Esophagus squamous epithelium (tissue), 5 donors: ENCODE results near the gene DNAH2. TPM values are rescaled to one million over a fixed set of nuclear protein-coding genes. Genes with fewer than 3 reads are reported as not detected.

ENCODE experiments used
- DNase-seq: peaks from one replicate; lab custom pipeline; 2025; lab: John Stamatoyannopoulos, UW
- H3K27ac ChIP-seq, 4 donors: fragments of 200-600 bp; sonication (generic); one replicate each; pipeline ENCODE4 v1.5.1; 2016 to 2019; ENCODE audit warnings: mild to moderate bottlenecking in 1 of 4
- H3K27me3 ChIP-seq, 4 donors: fragments of 200-600 bp; sonication (generic); 1 replicate in 3 of 4; 2 replicates in 1 of 4; pipeline versions ENCODE4 v1.5.1 to v1.6.0; 2017 to 2021; ENCODE audit warnings: antibody characterized with exemption in 1 of 4
- H3K36me3 ChIP-seq, 3 donors: fragments of 200-600 bp; sonication (generic); one replicate each; pipeline ENCODE4 v1.5.1; 2016 to 2019
- H3K4me1 ChIP-seq, 3 donors: fragments of 200-600 bp; sonication (generic); one replicate each; pipeline ENCODE4 v1.5.1; 2017 to 2019
- H3K4me3 ChIP-seq, 4 donors: fragments of 200-600 bp; sonication (generic); 1 replicate in 3 of 4; 2 replicates in 1 of 4; pipeline ENCODE4 v1.5.1; 2016 to 2019; ENCODE audit warnings: mild to moderate bottlenecking in 2 of 4, moderate library complexity in 1 of 4
- H3K9me3 ChIP-seq, 3 donors: fragments of 200-600 bp; sonication (generic); one replicate each; pipeline ENCODE4 v1.5.1; 2016 to 2019
- CTCF ChIP-seq, 6 experiments: fragments of 450-650 bp in 4 of 6; fragments of 200-600 bp in 2 of 6; sonication (generic) in 2 of 6; IDR thresholded peaks; one replicate each; pipeline ENCODE4 v1.5.1; 2016 to 2019; ENCODE audit warnings: antibody characterized with exemption in 6 of 6, mild to moderate bottlenecking in 4 of 6, moderate library complexity in 4 of 6
- POLR2A ChIP-seq, 4 donors: fragments of 450-650 bp; IDR thresholded peaks; one replicate each; pipeline ENCODE4 v1.6.1; 2017; ENCODE audit warnings: antibody characterized with exemption in 4 of 4, mild to moderate bottlenecking in 4 of 4, moderate library complexity in 3 of 4
- WGBS, 2 donors: methylation state at CpG; one replicate each; pipeline ENCODE4 v1.1.5; 2018; 5-methylcytosine and 5-hydroxymethylcytosine counted together
- intact Hi-C: fragments of 100-400 bp; cut with DNase I; formaldehyde crosslinking; loops from one replicate; pipeline ENCODE4 v1.15.0; 2022
- total RNA-seq, 4 donors: library from RNA; depleted of rRNA; stranded (reverse); fragments of >200 nt; gene quantifications; one replicate each; pipeline ENCODE4 v1.1.0, GENCODE V29; 2016
- donor health status: DM: yes; HTN: yes; CAD: no.

DNAH2 gene
- total RNA-seq, 4 donors from 2014 or later, result under 0.01 to 0.04 (median 0.03) TPM; not detected in 1

GRCh38 chr17:7816926-7817642, 99.5 kb downstream of the DNAH2 start:
- Histone ChIP-seq H3K4me3 (no peak overlapping the region), H3K36me3 (no peaks in the 10 kb centered on the region), H3K27me3 (peaks cover 0 to 10% (median 0%) of the 10 kb centered on the region in 4 donors), H3K4me1 (peaks cover 0 to 4% (median 0%) of the 10 kb centered on the region in 3 donors), H3K27ac (no peak overlapping the region), H3K9me3 (no peaks in the 10 kb centered on the region)
- WGBS, 2 donors, result 70 to 81% methylated on average over 6 to 8 of the region's 10 CpGs
- TF ChIP-seq POLR2A (IDR thresholded peaks at IDR 0.05), result no peak
- no peak for TF ChIP-seq CTCF (IDR thresholded peaks at IDR 0.05)
- no peak for DNase-seq
- intact Hi-C loops, result loop anchor here (10.0 kb wide), 1 partner anchor 72 kb away; no protein-coding TSS in a partner anchor

- no peak for DNase-seq
- no peak overlapping the region for H3K27ac ChIP-seq
- H3K36me3 ChIP-seq, result no peaks in the 10 kb centered on the region
- intact Hi-C loops, result loop anchor here (10.0 kb wide), 1 partner anchor 73 kb away; no protein-coding TSS in a partner anchor
- no peak for TF ChIP-seq CTCF (IDR thresholded peaks at IDR 0.05)
- TF ChIP-seq POLR2A (IDR thresholded peaks at IDR 0.05), result no peak
- no peak overlapping the region for H3K4me3 ChIP-seq
- H3K4me1 ChIP-seq, result peaks cover 0 to 4% (median 0%) of the 10 kb centered on the region in 3 donors
- H3K9me3 ChIP-seq, result no peaks in the 10 kb centered on the region
- WGBS, 2 donors, result 80% methylated on average over 8 of the region's 9 CpGs; no CpG with 5 or more reads in 1 of the 2 donors
- H3K27me3 ChIP-seq, result peaks cover 0 to 10% (median 0%) of the 10 kb centered on the region in 4 donors
Observed at GRCh38 chr17:7817643-7817964, 100.1 kb downstream of the DNAH2 start.

GRCh38 chr17:7818026-7818425, 100.5 kb downstream of the DNAH2 start:
- Histone ChIP-seq H3K36me3 (no peaks in the 10 kb centered on the region), H3K4me3 (no peak overlapping the region), H3K27ac (no peak overlapping the region), H3K27me3 (peaks cover 0 to 10% (median 0%) of the 10 kb centered on the region in 4 donors), H3K9me3 (no peaks in the 10 kb centered on the region), H3K4me1 (peaks cover 0 to 4% (median 0%) of the 10 kb centered on the region in 3 donors)
- intact Hi-C loops, result loop anchor here (10.0 kb wide), 1 partner anchor 73 kb away; no protein-coding TSS in a partner anchor
- no peak for DNase-seq
- 85 to 89% methylated on average over 6 to 7 of the region's 10 CpGs for WGBS, 2 donors
- no peak for TF ChIP-seq POLR2A (IDR thresholded peaks at IDR 0.05)
- no peak for TF ChIP-seq CTCF (IDR thresholded peaks at IDR 0.05)

- Histone ChIP-seq H3K9me3 (no peaks in the 10 kb centered on the region), H3K27me3 (peaks cover 0 to 10% (median 0%) of the 10 kb centered on the region in 4 donors), H3K27ac (no peak overlapping the region), H3K4me1 (peaks cover 0 to 4% (median 0%) of the 10 kb centered on the region in 3 donors), H3K4me3 (no peak overlapping the region), H3K36me3 (no peaks in the 10 kb centered on the region)
- intact Hi-C loops, result loop anchor here (10.0 kb wide), 1 partner anchor 74 kb away; no protein-coding TSS in a partner anchor
- TF ChIP-seq POLR2A (IDR thresholded peaks at IDR 0.05) (no peak), CTCF (IDR thresholded peaks at IDR 0.05) (no peak)
- no peak for DNase-seq
- 78 to 86% methylated on average over 22 to 23 of the region's 27 CpGs for whole genome bisulfite sequencing, 2 donors
Observed at GRCh38 chr17:7818746-7819645, 101.5 kb downstream of the DNAH2 start.
